HL-60 (cell line): Measurements from ENCODE around the gene EXOC4.

Source experiments
- DNase-seq, 2 experiments: peaks; one replicate each; pipeline ENCODE4 v3.0.0-alpha.2; 2010 to 2020; ENCODE audit warnings: low read depth in 1 of 2, low spot score in 1 of 2
- H3K27ac ChIP-seq: fragments of 250-450 bp; sonication (Bioruptor Pico); replicated peaks from 2 replicates; pipeline ENCODE4 v1.5.1; 2020; ENCODE audit warnings: mild to moderate bottlenecking, moderate library complexity
- H3K27me3 ChIP-seq: fragments of 250-450 bp; sonication (Bioruptor Pico); 2 replicates; pipeline ENCODE4 v1.5.1; 2021; ENCODE audit warnings: mild to moderate bottlenecking, moderate library complexity; ENCODE audit not compliant: insufficient read depth, poor library complexity, severe bottlenecking
- H3K4me3 ChIP-seq: replicated peaks from 2 replicates; pipeline ENCODE4 v1.5.1; 2011; ENCODE audit warnings: mild to moderate bottlenecking, control low read depth, low read length; ENCODE audit not compliant: insufficient read depth
- CTCF ChIP-seq: IDR thresholded peaks from one replicate; pipeline ENCODE4 v1.5.1; 2011; ENCODE audit warnings: low read length, control low read depth, inconsistent platforms; ENCODE audit not compliant: insufficient read depth
- GABPA ChIP-seq: IDR thresholded peaks from 2 replicates; pipeline ENCODE4 v1.6.1; 2012; ENCODE audit warnings: low read depth
- POLR2AphosphoS5 ChIP-seq: IDR thresholded peaks from 2 replicates; pipeline ENCODE4 v1.6.1; 2012; ENCODE audit warnings: low read depth
- REST ChIP-seq: IDR thresholded peaks from 2 replicates; pipeline ENCODE4 v1.6.1; 2012; ENCODE audit warnings: low read depth; ENCODE audit not compliant: insufficient replicate concordance
- SPI1 ChIP-seq: IDR thresholded peaks from 2 replicates; pipeline ENCODE4 v1.6.1; 2012; ENCODE audit warnings: low read depth, mild to moderate bottlenecking, borderline replicate concordance

EXOC4 gene

GRCh38 chr7:133801341-133801740, 548.5 kb downstream of the EXOC4 start:
- DNase-seq, result no peak
- TF ChIP-seq REST (no peak), SPI1 (no peak), POLR2AphosphoS5 (no peak), GABPA (no peak), CTCF (no peak)

GRCh38 chr7:133804127-133804526, 551.2 kb downstream of the EXOC4 start:
- TF ChIP-seq REST (no peak), SPI1 (no peak), GABPA (no peak), CTCF (no peak), POLR2AphosphoS5 (no peak)
- no peak for DNase-seq
- no peak overlapping the region for H3K27ac ChIP-seq
- H3K4me3 ChIP-seq, result no peak overlapping the region
- H3K27me3 ChIP-seq, result no peaks in the 10 kb centered on the region

More at GRCh38 chr7:133801341-133801740, 548.5 kb downstream of the EXOC4 start:
- H3K27ac ChIP-seq, result no peak overlapping the region
- H3K27me3 ChIP-seq, result no peaks in the 10 kb centered on the region
- no peak overlapping the region for H3K4me3 ChIP-seq

GRCh38 chr7:133805426-133805825, 552.5 kb downstream of the EXOC4 start:
- DNase-seq, result no peak
- Histone ChIP-seq H3K4me3 (no peak overlapping the region), H3K27ac (no peak overlapping the region), H3K27me3 (no peaks in the 10 kb centered on the region)
- TF ChIP-seq SPI1 (no peak), REST (no peak), GABPA (no peak), CTCF (no peak), POLR2AphosphoS5 (no peak)
